Measurements from ENCODE around the gene FAF2.
"Not testable (repeated sequence)": the region's sequence is repeated elsewhere in the genome, so short reads cannot be mapped to it uniquely, and the experiment has no call there.

The FAF2 gene, protein sequence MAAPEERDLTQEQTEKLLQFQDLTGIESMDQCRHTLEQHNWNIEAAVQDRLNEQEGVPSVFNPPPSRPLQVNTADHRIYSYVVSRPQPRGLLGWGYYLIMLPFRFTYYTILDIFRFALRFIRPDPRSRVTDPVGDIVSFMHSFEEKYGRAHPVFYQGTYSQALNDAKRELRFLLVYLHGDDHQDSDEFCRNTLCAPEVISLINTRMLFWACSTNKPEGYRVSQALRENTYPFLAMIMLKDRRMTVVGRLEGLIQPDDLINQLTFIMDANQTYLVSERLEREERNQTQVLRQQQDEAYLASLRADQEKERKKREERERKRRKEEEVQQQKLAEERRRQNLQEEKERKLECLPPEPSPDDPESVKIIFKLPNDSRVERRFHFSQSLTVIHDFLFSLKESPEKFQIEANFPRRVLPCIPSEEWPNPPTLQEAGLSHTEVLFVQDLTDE

GRCh38 chr5:176447978-176448608 is at the start of gene FAF2:
TSS of gene FAF2 (plus strand) at chr5:176448385. CDS start at chr5:176448408, 23 bp downstream.
- DNase-seq, result peak; percentile 97 to 99 (median 98)

- no peak for DNase-seq
Measured at GRCh38 chr5:176400382-176401156, 47.6 kb upstream of the FAF2 start.

- DNase-seq, result no peak
Measured at GRCh38 chr5:176401281-176402205, 46.6 kb upstream of the FAF2 start.

DNA sequence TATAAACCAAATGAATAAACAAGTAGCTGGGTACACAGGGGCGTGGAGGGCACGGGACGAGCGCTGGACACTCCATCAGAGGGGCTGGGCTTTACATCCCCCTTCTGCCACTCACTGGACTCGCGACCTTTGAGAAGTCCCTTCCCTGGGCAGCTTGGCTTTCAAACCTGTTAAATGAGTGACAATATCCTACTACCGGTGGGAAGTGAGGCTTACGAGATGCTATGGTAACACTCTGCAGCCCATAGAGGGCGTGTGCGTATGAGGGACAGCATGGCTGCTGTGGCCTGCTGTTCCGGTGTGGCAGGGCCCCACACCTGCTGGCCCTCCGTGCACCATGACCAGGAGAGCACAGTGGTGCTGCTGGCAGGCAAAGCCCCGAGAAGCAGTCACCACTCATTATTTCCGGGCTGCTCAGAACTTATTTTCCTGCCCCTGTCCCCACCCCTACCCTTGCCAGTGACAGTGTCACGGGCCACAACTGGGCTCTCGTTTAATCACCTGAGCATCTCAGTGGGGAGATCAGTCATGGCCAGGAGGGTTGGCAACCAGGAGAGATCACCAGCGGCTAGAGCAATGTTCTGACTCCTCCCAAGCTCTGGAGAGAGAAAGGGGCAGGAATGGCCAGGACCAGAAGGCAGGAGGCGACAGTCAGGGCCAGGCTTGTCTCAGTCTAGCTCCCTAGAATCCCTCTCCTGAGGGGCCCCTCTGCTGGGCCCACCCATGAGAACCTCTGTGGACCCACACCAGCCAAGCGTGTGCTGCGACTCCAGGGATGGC is 42.3 kb upstream of the FAF2 start:
- no peak for DNase-seq

GRCh38 chr5:176406436-176407052 is 41.6 kb upstream of the FAF2 start:
- no peak for DNase-seq

DNA sequence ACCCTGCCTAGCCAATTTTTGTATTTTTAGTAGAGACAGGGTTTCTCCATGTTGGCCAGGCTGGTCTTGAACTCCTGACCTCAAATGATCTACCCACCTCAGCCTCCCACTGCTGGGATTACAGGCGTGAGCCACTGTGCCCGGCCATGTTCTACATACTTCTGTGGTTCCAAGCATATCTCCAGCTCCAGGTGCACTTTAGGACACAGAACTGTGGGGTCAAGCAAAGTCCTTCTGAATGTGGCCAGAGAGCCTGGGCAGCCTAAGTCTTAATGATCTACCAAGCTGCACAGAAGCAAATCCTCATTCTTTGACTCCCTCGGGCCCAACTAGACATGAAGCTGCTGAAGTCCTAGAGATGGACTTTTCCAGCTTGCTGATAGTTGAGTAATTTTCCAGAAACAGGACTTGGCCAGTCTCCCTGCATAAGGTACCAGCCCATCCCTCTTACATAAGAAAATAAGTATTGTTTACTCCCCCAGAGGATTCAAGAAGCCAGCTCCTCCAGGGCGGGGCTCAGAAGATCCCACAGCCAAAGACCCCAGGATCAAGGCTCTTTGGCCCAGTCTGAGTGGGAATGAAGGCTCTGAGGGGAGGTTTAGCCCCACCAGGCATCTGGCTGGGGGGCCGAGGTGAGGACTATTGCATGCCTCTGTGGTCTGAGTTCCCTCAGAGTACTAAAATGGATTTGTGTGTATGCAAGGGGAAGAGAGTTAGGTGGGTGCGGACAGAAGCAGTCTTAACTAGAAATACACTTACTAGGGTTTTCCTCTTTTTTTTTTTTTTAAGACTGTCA is 40.5 kb upstream of the FAF2 start:
- no peak for DNase-seq

DNA sequence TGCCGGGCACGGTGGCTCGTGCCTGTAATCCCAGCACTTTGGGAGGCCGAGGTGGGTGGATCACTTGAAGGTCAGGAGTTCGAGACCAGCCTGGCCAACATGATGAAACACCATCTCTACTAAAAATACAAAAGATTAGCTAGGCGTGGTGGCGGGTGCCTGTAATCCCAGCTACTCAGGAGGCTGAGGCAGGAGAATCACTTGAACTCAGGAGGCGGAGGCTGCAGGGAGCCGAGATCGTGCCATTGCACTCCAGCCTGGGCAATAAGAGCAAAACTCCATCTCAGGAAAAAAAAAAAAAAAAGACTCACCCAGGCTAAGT is 40.0 kb upstream of the FAF2 start:
- DNase-seq, result not testable (repeated sequence)

GRCh38 chr5:176408590-176408989 is 39.6 kb upstream of the FAF2 start:
- DNase-seq, result no peak

GRCh38 chr5:176409765-176410164 is 38.4 kb upstream of the FAF2 start:
- no peak for DNase-seq

DNA sequence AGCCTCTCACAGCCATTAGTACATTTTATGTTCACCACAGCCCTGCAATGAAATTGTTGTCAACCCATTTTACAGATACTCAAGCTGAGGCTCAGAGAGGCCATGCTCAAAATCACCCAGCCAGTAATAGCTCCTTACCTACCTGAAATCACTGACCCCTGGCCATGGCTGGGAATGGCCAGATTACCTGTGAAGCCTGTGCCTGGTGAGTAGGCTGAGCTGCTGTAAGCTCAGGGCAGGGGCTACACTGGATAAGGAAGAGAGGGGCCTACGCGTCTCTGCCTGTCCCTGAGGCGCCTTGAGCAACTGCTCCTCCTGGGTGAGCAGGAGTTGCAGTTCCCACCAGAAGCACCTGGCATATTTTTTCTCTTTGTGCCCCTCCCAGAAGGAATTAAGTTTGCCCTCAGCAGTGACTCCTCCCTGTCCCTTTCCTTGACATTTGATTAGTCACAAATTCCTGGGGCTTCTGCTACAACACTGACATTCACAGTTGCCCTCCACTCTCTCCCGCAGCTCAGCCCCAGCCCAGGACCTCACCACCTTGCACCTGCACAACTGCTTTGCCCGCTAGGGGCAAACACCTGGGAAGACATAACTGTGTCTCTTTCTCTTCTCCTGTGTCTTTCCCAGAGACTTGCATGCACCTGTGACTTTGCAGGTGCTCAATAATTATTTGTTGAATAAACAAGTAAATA is 37.6 kb upstream of the FAF2 start:
- DNase-seq, result no peak

- DNase-seq, result no peak
Measured at GRCh38 chr5:176412517-176413254, 35.5 kb upstream of the FAF2 start.

GRCh38 chr5:176413255-176413565 is 35.0 kb upstream of the FAF2 start:
- no peak for DNase-seq

- no peak for DNase-seq
Measured at GRCh38 chr5:176413709-176414191, 34.4 kb upstream of the FAF2 start.

GRCh38 chr5:176414704-176415103 is 33.5 kb upstream of the FAF2 start:
- no peak for DNase-seq

DNA sequence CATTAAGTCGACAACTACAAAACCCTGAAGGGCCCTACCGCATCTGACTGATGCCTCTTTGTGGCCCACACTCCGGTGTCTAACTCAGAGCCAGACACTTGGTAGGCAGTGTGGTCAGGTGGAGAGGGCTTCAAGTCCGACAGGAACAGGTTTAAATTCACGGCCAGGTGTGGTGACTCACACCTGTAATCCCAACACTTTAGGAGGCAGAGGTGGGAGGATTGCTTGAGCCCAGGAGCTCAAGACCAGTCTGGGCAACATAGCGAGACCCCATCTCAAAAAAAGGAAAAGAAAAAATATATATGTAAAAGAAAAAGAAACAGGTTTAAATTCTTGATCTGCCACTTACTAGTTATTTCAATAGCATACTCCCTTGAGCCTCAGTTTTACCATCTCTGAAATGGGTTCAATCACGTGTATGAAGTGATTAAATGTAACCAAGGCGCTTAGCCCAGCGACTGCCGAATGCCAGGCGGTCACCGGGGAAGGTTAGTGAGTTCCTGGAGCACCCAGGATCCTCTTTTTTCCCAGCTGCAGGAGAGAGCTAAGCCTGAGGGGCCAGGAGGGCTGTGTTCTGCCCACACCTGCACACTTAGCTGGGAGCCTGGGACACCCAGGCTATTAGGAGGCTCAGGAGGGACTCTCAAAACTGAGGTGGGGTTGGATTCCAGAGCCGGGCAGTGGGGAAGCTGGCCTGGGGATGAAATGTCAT is 32.8 kb upstream of the FAF2 start:
- no peak for DNase-seq

- peak; percentile 66 to 93 (median 80) for DNase-seq
Measured at GRCh38 chr5:176415952-176416924, 31.9 kb upstream of the FAF2 start, which contains the start of gene CLTB. TSS of gene CLTB (minus strand) at chr5:176416539. CDS start at chr5:176416363, 176 bp downstream.

DNA sequence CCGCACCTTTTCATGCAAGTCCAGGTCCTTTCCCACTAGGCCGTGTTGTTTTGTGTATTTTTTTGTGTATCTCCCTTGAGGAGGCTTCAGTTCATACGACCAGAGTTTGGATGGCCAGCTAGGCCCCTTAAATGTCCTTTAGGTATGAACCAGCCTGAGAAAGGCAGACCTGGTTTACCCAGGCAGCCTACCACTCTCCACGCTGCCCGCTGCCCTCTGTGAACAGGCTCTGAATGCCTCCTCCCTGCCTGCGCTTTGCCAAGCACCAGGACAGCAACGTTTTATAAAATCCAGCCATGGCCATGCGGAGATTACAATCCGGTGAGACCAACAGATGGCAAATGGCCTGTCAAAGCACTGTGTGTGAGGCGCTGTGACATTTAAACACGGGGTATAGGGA is 31.2 kb upstream of the FAF2 start:
- no peak for DNase-seq

All from activated naive CD4-positive, alpha-beta T cell (primary cell).